ENCODE data around the gene GRAP2. TPM values are rescaled to one million over a fixed set of nuclear protein-coding genes. Genes with fewer than 3 reads are reported as not detected.

The GRAP2 gene
- total RNA-seq, 1 donor from 2014 or later, result not detected

GRCh38 chr22:39908737-39909136 is 7.9 kb downstream of the GRAP2 start:
- DNase-seq (ENCODE audit: low spot score in 2 of 2), result no peak
- no peak overlapping the region for H3K4me3 ChIP-seq
- no peaks in the 10 kb centered on the region for H3K27me3 ChIP-seq
- H3K36me3 ChIP-seq, result no peaks in the 10 kb centered on the region
- H3K4me1 ChIP-seq, result no peaks in the 10 kb centered on the region
- H3K27ac ChIP-seq, result no peak overlapping the region
- no peak for TF ChIP-seq CTCF (IDR thresholded peaks at IDR 0.05)
- intact Hi-C loops (cut with DNase I), result no loop called here
- no peaks in the 10 kb centered on the region for H3K9me3 ChIP-seq

- no peak overlapping the region for H3K27ac ChIP-seq
- H3K9me3 ChIP-seq, result no peaks in the 10 kb centered on the region
- no peak overlapping the region for H3K4me3 ChIP-seq
- no peaks in the 10 kb centered on the region for H3K36me3 ChIP-seq
- no peak for TF ChIP-seq CTCF (IDR thresholded peaks at IDR 0.05)
- DNase-seq (ENCODE audit: low spot score in 2 of 2), result no peak
- intact Hi-C loops (cut with DNase I), result no loop called here
- H3K4me1 ChIP-seq, result no peaks in the 10 kb centered on the region
- H3K27me3 ChIP-seq, result no peaks in the 10 kb centered on the region
Measured at GRCh38 chr22:39910876-39911613, 10.2 kb downstream of the GRAP2 start.

GRCh38 chr22:39913321-39913720 is 12.4 kb downstream of the GRAP2 start:
- H3K4me1 ChIP-seq, result no peaks in the 10 kb centered on the region
- no peaks in the 10 kb centered on the region for H3K9me3 ChIP-seq
- H3K27ac ChIP-seq, result no peak overlapping the region
- intact Hi-C loops (cut with DNase I), result no loop called here
- TF ChIP-seq CTCF (IDR thresholded peaks at IDR 0.05), result no peak
- no peak for DNase-seq (ENCODE audit: low spot score in 2 of 2)
- H3K36me3 ChIP-seq, result no peaks in the 10 kb centered on the region
- H3K4me3 ChIP-seq, result no peak overlapping the region
- H3K27me3 ChIP-seq, result no peaks in the 10 kb centered on the region

- Histone ChIP-seq H3K4me1 (no peaks in the 10 kb centered on the region), H3K36me3 (no peaks in the 10 kb centered on the region), H3K27me3 (no peaks in the 10 kb centered on the region), H3K4me3 (no peak overlapping the region), H3K27ac (no peak overlapping the region), H3K9me3 (no peaks in the 10 kb centered on the region)
- no peak for TF ChIP-seq CTCF (IDR thresholded peaks at IDR 0.05)
- intact Hi-C loops (cut with DNase I), result no loop called here
- DNase-seq (ENCODE audit: low spot score in 2 of 2), result no peak
Measured at GRCh38 chr22:39913886-39914285, 13.0 kb downstream of the GRAP2 start.

- DNase-seq (ENCODE audit: low spot score in 2 of 2), result no peak
- H3K36me3 ChIP-seq, result no peaks in the 10 kb centered on the region
- H3K9me3 ChIP-seq, result no peaks in the 10 kb centered on the region
- no peaks in the 10 kb centered on the region for H3K4me1 ChIP-seq
- no peak overlapping the region for H3K4me3 ChIP-seq
- no peak overlapping the region for H3K27ac ChIP-seq
- no peaks in the 10 kb centered on the region for H3K27me3 ChIP-seq
- intact Hi-C loops (cut with DNase I), result no loop called here
- TF ChIP-seq CTCF (IDR thresholded peaks at IDR 0.05), result no peak
Measured at GRCh38 chr22:39914584-39914983, 13.7 kb downstream of the GRAP2 start.
